ENCODE measurements around the gene STAMBPL1.

GRCh38 chr10:88918191-88918905 lies 38.3 kb downstream of the STAMBPL1 start:
- TF ChIP-seq EZH2 (IDR thresholded peaks at IDR 0.05; ENCODE audit: low read length, missing control alignments), result no peak
- TF ChIP-seq, protein P1, sequence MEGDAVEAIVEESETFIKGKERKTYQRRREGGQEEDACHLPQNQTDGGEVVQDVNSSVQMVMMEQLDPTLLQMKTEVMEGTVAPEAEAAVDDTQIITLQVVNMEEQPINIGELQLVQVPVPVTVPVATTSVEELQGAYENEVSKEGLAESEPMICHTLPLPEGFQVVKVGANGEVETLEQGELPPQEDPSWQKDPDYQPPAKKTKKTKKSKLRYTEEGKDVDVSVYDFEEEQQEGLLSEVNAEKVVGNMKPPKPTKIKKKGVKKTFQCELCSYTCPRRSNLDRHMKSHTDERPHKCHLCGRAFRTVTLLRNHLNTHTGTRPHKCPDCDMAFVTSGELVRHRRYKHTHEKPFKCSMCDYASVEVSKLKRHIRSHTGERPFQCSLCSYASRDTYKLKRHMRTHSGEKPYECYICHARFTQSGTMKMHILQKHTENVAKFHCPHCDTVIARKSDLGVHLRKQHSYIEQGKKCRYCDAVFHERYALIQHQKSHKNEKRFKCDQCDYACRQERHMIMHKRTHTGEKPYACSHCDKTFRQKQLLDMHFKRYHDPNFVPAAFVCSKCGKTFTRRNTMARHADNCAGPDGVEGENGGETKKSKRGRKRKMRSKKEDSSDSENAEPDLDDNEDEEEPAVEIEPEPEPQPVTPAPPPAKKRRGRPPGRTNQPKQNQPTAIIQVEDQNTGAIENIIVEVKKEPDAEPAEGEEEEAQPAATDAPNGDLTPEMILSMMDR (conservative IDR thresholded peaks at IDR 0.05 in 1 of 2, IDR thresholded peaks at IDR 0.05 in 1 of 2; ENCODE audit: low read depth in 1 of 2, low read length in 2 of 2), result no peak
